Measurements from ENCODE around the gene FUT6.

FUT6 gene

DNA sequence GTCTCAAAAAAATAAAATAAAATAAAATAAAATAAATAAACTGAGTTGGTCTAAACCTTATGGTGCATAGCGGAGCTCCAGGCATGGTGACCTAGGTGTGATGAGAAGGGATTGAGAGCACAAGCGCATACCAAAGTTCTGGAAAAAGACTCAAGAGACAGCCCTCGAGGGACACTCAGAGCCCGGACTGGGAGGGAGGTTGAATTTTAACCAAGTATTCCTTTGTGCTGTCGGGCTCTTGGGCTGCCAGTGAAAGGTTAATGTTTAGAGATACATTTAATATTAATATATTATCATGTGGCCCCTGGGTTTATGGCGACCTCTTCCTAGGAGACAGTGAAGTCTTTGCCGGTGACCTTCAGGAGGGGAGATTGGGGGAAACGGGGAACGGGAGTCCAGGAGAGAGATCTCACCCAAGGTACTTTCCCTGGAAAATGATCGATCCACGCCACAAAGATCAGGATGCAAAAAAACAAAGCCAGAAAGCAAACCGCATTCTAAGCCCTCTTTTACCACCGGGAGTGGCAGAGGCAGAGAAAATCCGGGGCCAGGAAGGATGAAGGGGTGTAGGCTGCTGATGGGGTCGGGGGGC lies 1.6 kb downstream of the FUT6 start:
- H3K4me2 ChIP-seq (ENCODE audit: low read length): no peak overlapping the region
- TF ChIP-seq, protein P1, sequence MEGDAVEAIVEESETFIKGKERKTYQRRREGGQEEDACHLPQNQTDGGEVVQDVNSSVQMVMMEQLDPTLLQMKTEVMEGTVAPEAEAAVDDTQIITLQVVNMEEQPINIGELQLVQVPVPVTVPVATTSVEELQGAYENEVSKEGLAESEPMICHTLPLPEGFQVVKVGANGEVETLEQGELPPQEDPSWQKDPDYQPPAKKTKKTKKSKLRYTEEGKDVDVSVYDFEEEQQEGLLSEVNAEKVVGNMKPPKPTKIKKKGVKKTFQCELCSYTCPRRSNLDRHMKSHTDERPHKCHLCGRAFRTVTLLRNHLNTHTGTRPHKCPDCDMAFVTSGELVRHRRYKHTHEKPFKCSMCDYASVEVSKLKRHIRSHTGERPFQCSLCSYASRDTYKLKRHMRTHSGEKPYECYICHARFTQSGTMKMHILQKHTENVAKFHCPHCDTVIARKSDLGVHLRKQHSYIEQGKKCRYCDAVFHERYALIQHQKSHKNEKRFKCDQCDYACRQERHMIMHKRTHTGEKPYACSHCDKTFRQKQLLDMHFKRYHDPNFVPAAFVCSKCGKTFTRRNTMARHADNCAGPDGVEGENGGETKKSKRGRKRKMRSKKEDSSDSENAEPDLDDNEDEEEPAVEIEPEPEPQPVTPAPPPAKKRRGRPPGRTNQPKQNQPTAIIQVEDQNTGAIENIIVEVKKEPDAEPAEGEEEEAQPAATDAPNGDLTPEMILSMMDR (IDR thresholded peaks at IDR 0.05; ENCODE audit: low read depth, low read length): no peak
- TF ChIP-seq EZH2phosphoT487 (IDR thresholded peaks at IDR 0.05; ENCODE audit: low read depth): no peak

DNA sequence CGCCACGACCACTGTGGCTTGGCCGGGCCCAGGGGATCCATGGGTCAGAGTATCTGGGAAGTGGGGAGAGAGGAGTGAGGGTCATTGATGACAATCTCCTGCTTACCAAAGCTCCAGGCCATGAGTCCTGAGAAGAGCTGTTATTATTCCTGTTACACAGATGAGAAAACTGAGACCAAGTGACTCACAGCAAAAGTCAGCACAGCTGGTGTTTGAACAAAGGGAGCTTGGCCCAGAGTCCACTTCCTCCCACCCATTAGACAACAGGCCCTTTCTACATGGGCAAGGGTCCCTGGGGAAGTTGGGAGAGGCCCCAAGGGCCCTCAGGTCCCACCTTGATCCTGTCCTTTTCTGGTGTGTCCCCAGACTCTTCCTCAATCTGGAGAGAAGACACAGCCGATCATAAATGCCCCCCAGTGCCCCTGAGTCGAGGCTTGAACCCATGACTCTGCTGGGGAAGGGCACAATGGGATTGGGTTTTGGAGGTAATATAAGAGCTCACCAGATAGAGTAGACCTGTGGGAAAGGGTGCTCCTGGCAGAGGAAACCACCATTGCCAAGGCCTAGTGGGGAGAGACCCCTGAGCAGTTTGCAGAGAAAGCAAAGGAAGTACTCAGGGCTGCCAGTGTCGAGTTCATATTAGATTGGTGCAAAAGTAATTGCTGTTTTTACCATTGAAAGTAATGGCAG lies 6.8 kb downstream of the FUT6 start:
- no peaks in the 10 kb centered on the region for H3K9me3 ChIP-seq (ENCODE audit: insufficient read depth, low read length)
- no peak overlapping the region for H2AFZ ChIP-seq (ENCODE audit: low read depth, low read length)
- no peaks in the 10 kb centered on the region for H4K20me1 ChIP-seq (ENCODE audit: insufficient read depth, low read length)
- TF ChIP-seq EZH2phosphoT487 (IDR thresholded peaks at IDR 0.05; ENCODE audit: low read depth): no peak
- TF ChIP-seq, protein P1 (IDR thresholded peaks at IDR 0.05; ENCODE audit: low read depth, low read length): no peak
- no peak overlapping the region for H3K4me3 ChIP-seq (ENCODE audit: low read length)
- no peak overlapping the region for H3K27ac ChIP-seq (ENCODE audit: low read length)
- H3K4me2 ChIP-seq (ENCODE audit: low read length): no peak overlapping the region
- H3K36me3 ChIP-seq (replicated peaks; ENCODE audit: low read depth, low read length): no peaks in the 10 kb centered on the region
- peaks cover 13% of the 10 kb centered on the region; the same call in 1 of the 2 replicates for H3K27me3 ChIP-seq (ENCODE audit: low read depth, low read length)
- no peaks in the 10 kb centered on the region for H3K4me1 ChIP-seq (ENCODE audit: low read length)
- H3K9ac ChIP-seq (ENCODE audit: low read length): no peak overlapping the region
- no peaks in the 10 kb centered on the region for H3K79me2 ChIP-seq (ENCODE audit: low read length)

More for the DNA sequence above, 1.6 kb downstream of the FUT6 start:
- H3K4me1 ChIP-seq (ENCODE audit: low read length): no peaks in the 10 kb centered on the region
- H4K20me1 ChIP-seq (ENCODE audit: insufficient read depth, low read length): no peaks in the 10 kb centered on the region
- H2AFZ ChIP-seq (ENCODE audit: low read depth, low read length): no peak overlapping the region
- H3K9ac ChIP-seq (ENCODE audit: low read length): no peak overlapping the region
- no peaks in the 10 kb centered on the region for H3K79me2 ChIP-seq (ENCODE audit: low read length)
- H3K9me3 ChIP-seq (ENCODE audit: insufficient read depth, low read length): no peaks in the 10 kb centered on the region
- no peak overlapping the region for H3K4me3 ChIP-seq (ENCODE audit: low read length)
- peaks cover 17% of the 10 kb centered on the region; the same call in 1 of the 2 replicates for H3K27me3 ChIP-seq (ENCODE audit: low read depth, low read length)
- H3K36me3 ChIP-seq (replicated peaks; ENCODE audit: low read depth, low read length): no peaks in the 10 kb centered on the region
- H3K27ac ChIP-seq (ENCODE audit: low read length): no peak overlapping the region

DNA sequence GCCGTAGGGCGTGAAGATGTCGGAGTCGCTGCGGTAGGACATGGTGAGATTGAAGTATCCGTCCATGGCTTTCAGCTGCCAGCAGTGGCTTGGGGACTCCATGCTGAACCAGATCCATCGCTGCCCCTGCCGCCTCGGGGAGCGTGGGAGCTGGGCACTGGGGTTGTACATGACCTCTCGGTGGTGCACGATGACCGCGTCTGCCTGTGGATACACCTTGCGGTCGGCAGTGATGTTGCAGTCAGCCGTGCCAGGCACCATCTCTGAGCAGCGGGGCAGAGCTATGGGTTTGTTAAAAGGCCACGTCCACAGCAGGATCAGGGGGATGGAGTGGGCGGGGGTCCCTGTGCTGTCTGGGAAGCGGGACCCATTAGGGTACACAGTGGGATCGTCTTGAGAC lies 7.4 kb downstream of the FUT6 start:
- H3K9me3 ChIP-seq (ENCODE audit: insufficient read depth, low read length): no peaks in the 10 kb centered on the region
- no peak overlapping the region for H3K9ac ChIP-seq (ENCODE audit: low read length)
- no peaks in the 10 kb centered on the region for H3K79me2 ChIP-seq (ENCODE audit: low read length)
- no peak overlapping the region for H2AFZ ChIP-seq (ENCODE audit: low read depth, low read length)
- H3K4me1 ChIP-seq (ENCODE audit: low read length): peaks cover 2% of the 10 kb centered on the region; the same call in 1 of the 2 replicates
- TF ChIP-seq, protein P1 (IDR thresholded peaks at IDR 0.05; ENCODE audit: low read depth, low read length): no peak
- TF ChIP-seq EZH2phosphoT487 (IDR thresholded peaks at IDR 0.05; ENCODE audit: low read depth): no peak
- H3K4me3 ChIP-seq (ENCODE audit: low read length): no peak overlapping the region
- H4K20me1 ChIP-seq (ENCODE audit: insufficient read depth, low read length): no peaks in the 10 kb centered on the region
- peaks cover 13% of the 10 kb centered on the region; the same call in 1 of the 2 replicates for H3K27me3 ChIP-seq (ENCODE audit: low read depth, low read length)
- H3K4me2 ChIP-seq (ENCODE audit: low read length): no peak overlapping the region
- no peak overlapping the region for H3K27ac ChIP-seq (ENCODE audit: low read length)
- H3K36me3 ChIP-seq (replicated peaks; ENCODE audit: low read depth, low read length): no peaks in the 10 kb centered on the region

GRCh38 chr19:5831159-5831558 lies 8.3 kb downstream of the FUT6 start:
- Histone ChIP-seq H3K4me2 (ENCODE audit: low read length) (no peak overlapping the region), H3K4me1 (ENCODE audit: low read length) (peaks cover 11% of the 10 kb centered on the region), H3K4me3 (ENCODE audit: low read length) (no peak overlapping the region), H2AFZ (ENCODE audit: low read depth, low read length) (no peak overlapping the region), H3K27ac (ENCODE audit: low read length) (no peak overlapping the region), H3K79me2 (ENCODE audit: low read length) (no peaks in the 10 kb centered on the region), H3K27me3 (ENCODE audit: low read depth, low read length) (peaks cover 13% of the 10 kb centered on the region; the same call in 1 of the 2 replicates), H3K36me3 (replicated peaks; ENCODE audit: low read depth, low read length) (no peaks in the 10 kb centered on the region), H3K9me3 (ENCODE audit: insufficient read depth, low read length) (no peaks in the 10 kb centered on the region), H4K20me1 (ENCODE audit: insufficient read depth, low read length) (no peaks in the 10 kb centered on the region), H3K9ac (ENCODE audit: low read length) (no peak overlapping the region)
- TF ChIP-seq, protein P1 (IDR thresholded peaks at IDR 0.05; ENCODE audit: low read depth, low read length): no peak
- no peak for TF ChIP-seq EZH2phosphoT487 (IDR thresholded peaks at IDR 0.05; ENCODE audit: low read depth)
